Erythroblast (primary cell): ENCODE results near the gene RARS1.

Experiments
- GATA1 ChIP-seq: IDR thresholded peaks from 2 replicates; pipeline ENCODE4 v1.6.1; 2011; ENCODE audit warnings: low read depth, mild to moderate bottlenecking, control low read depth, low read length, moderate library complexity
- POLR2A ChIP-seq: IDR thresholded peaks from 2 replicates; pipeline ENCODE4 v1.6.1; 2011; ENCODE audit warnings: mild to moderate bottlenecking, low read length

- TF ChIP-seq POLR2A, result no peak
- TF ChIP-seq GATA1, result no peak
Observed at GRCh38 chr5:168563959-168564358, 77.7 kb downstream of the RARS1 start.
